HepG2 (cell line): ENCODE data around the gene CDH22. TPM values are rescaled to one million over a fixed set of nuclear protein-coding genes. Genes with fewer than 3 reads are reported as not detected.

Experiments
- HNRNPH1 ChIP-seq: fragments of 200-400 bp; formaldehyde crosslinking; optimal IDR thresholded peaks from 2 replicates; pipeline ENCODE3; 2017; ENCODE audit warnings: mild to moderate bottlenecking, low read depth, low read length
- REPIN1 ChIP-seq: sonication (generic); formaldehyde crosslinking; IDR thresholded peaks from 2 replicates; pipeline ENCODE4 v1.8.0; 2022; ENCODE audit warnings: missing genetic modification reagents, low read depth, mild to moderate bottlenecking, borderline replicate concordance
- SMC3 ChIP-seq: IDR thresholded peaks from 2 replicates; pipeline ENCODE4 v1.6.1; 2011; ENCODE audit warnings: low read length, improper control_type of control experiment
- TP53 ChIP-seq: sonication (generic); formaldehyde crosslinking; conservative IDR thresholded peaks from 2 replicates; pipeline ENCODE4 v1.4.0; 2020; ENCODE audit warnings: missing genetic modification reagents
- ZNF501 ChIP-seq: sonication (generic); formaldehyde crosslinking; IDR thresholded peaks from 2 replicates; pipeline ENCODE4 v1.5.1; 2020; ENCODE audit warnings: mild to moderate bottlenecking, moderate library complexity, missing genetic modification reagents
- polyA plus RNA-seq, 8 experiments: library from polyadenylated mRNA; depleted of rRNA in 3 of 8; stranded (reverse) in 7 of 8; unstranded in 1 of 8; fragments of >200 nt; fragmentation: Illumina TruSeq in 4 of 8; extraction: Trizol in 4 of 8; gene quantifications; 2 replicates each; pipeline versions ENCODE4 v1.2.1 to v1.2.3, GENCODE V29; 2011 to 2016; ENCODE audit warnings: low read depth in 4 of 8, missing spikeins in 1 of 8, mixed read lengths in 1 of 8; ENCODE audit not compliant: insufficient read depth in 1 of 8
- total RNA-seq, 5 experiments: library from RNA; depleted of rRNA; stranded (reverse); fragments of >200 nt; fragmentation: Illumina TruSeq; extraction: Trizol; gene quantifications; 2 replicates each; pipeline ENCODE4 v1.2.3, GENCODE V29; 2016; ENCODE audit warnings: low read depth in 1 of 5
- TF ChIP-seq, protein P1 (sequence below): sonication (generic); formaldehyde crosslinking; IDR thresholded peaks from 2 replicates; pipeline ENCODE4 v1.4.0; 2020; ENCODE audit warnings: missing genetic modification reagents
- TF ChIP-seq, protein P2 (sequence below): sonication (generic); formaldehyde crosslinking; IDR thresholded peaks from 2 replicates; pipeline ENCODE4 v1.9.0; 2021; ENCODE audit warnings: mild to moderate bottlenecking, missing genetic modification reagents
- TF ChIP-seq, protein P3 (sequence below): sonication (generic); formaldehyde crosslinking; IDR thresholded peaks from 2 replicates; pipeline ENCODE4 v1.8.0; 2022; ENCODE audit warnings: missing genetic modification reagents, low read depth, mild to moderate bottlenecking, borderline replicate concordance
- TF ChIP-seq, protein P4 (sequence below): sonication (generic); formaldehyde crosslinking; IDR thresholded peaks from one replicate; pipeline ENCODE4 v1.5.1; 2020; ENCODE audit warnings: mild to moderate bottlenecking, missing genetic modification reagents; ENCODE audit errors: not compliant biosample characterization

The CDH22 gene
- total and polyA plus RNA-seq, 2 of the 13 experiments (the other 11 are each of a cell fraction or from before 2014, with no cell fraction given) = not detected

DNA sequence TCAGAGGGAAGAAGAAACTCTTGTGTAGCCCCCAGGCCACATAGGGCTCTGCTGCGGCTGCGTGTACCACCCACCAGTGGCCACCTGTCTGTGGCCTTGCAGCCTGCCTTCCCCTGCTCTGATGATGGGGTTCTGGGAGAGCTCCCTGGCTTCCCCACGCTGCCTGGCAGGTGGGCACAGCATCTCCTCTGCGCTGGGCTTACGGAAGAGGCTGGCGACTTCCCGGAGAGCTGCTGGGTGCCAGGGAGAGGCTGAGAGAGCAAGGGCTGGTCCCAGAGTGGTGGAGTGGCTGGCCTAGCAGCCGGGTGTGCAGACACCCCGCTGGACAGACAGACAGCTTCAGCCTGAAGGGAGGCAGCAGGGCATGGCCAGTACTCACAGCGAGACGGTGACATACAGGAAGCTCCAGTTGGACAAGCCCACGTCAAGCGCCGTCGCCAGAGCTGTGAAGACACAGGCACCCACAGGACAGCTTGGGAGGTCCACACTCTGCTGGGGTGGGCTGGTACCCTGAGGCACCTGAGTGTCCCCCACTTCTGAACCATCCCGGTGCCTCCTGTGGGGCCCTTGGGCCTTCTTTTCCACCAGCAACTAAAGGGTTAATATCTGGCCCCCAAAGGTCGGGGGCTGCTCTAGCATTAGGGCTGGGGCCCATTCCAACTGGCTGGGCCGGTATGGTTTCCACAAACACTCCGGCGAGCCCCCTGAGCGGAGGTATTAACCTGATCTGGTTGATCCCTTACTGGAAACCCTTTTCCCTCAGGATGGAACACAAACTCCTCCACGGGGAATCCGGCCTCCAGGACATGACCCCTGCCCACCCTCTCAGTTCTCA, 48.1 kb upstream of the CDH22 start (continued):
- TF ChIP-seq, protein P1, sequence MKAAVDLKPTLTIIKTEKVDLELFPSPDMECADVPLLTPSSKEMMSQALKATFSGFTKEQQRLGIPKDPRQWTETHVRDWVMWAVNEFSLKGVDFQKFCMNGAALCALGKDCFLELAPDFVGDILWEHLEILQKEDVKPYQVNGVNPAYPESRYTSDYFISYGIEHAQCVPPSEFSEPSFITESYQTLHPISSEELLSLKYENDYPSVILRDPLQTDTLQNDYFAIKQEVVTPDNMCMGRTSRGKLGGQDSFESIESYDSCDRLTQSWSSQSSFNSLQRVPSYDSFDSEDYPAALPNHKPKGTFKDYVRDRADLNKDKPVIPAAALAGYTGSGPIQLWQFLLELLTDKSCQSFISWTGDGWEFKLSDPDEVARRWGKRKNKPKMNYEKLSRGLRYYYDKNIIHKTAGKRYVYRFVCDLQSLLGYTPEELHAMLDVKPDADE (CRISPR knock-in tag) = no peak
- TF ChIP-seq, protein P2, sequence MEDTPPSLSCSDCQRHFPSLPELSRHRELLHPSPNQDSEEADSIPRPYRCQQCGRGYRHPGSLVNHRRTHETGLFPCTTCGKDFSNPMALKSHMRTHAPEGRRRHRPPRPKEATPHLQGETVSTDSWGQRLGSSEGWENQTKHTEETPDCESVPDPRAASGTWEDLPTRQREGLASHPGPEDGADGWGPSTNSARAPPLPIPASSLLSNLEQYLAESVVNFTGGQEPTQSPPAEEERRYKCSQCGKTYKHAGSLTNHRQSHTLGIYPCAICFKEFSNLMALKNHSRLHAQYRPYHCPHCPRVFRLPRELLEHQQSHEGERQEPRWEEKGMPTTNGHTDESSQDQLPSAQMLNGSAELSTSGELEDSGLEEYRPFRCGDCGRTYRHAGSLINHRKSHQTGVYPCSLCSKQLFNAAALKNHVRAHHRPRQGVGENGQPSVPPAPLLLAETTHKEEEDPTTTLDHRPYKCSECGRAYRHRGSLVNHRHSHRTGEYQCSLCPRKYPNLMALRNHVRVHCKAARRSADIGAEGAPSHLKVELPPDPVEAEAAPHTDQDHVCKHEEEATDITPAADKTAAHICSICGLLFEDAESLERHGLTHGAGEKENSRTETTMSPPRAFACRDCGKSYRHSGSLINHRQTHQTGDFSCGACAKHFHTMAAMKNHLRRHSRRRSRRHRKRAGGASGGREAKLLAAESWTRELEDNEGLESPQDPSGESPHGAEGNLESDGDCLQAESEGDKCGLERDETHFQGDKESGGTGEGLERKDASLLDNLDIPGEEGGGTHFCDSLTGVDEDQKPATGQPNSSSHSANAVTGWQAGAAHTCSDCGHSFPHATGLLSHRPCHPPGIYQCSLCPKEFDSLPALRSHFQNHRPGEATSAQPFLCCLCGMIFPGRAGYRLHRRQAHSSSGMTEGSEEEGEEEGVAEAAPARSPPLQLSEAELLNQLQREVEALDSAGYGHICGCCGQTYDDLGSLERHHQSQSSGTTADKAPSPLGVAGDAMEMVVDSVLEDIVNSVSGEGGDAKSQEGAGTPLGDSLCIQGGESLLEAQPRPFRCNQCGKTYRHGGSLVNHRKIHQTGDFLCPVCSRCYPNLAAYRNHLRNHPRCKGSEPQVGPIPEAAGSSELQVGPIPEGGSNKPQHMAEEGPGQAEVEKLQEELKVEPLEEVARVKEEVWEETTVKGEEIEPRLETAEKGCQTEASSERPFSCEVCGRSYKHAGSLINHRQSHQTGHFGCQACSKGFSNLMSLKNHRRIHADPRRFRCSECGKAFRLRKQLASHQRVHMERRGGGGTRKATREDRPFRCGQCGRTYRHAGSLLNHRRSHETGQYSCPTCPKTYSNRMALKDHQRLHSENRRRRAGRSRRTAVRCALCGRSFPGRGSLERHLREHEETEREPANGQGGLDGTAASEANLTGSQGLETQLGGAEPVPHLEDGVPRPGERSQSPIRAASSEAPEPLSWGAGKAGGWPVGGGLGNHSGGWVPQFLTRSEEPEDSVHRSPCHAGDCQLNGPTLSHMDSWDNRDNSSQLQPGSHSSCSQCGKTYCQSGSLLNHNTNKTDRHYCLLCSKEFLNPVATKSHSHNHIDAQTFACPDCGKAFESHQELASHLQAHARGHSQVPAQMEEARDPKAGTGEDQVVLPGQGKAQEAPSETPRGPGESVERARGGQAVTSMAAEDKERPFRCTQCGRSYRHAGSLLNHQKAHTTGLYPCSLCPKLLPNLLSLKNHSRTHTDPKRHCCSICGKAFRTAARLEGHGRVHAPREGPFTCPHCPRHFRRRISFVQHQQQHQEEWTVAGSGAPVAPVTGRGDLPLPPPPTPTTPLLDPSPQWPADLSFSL (CRISPR knock-in tag) = no peak
- no peak for TF ChIP-seq REPIN1 (CRISPR knock-in tag)
- TF ChIP-seq ZNF501 (CRISPR knock-in tag) = no peak
- no peak for TF ChIP-seq SMC3
- TF ChIP-seq, protein P3, sequence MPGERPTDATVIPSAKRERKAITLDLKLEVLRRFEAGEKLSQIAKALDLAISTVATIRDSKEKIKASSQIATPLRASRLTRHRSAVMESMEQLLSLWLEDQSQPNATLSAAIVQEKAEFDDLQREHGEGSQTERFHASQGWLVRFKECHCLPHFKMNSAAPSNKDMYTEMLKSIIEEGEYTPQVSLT (CRISPR knock-in tag) = no peak
- TF ChIP-seq HNRNPH1 = peak; percentile 13
- TF ChIP-seq TP53 = no peak
- TF ChIP-seq, protein P4, sequence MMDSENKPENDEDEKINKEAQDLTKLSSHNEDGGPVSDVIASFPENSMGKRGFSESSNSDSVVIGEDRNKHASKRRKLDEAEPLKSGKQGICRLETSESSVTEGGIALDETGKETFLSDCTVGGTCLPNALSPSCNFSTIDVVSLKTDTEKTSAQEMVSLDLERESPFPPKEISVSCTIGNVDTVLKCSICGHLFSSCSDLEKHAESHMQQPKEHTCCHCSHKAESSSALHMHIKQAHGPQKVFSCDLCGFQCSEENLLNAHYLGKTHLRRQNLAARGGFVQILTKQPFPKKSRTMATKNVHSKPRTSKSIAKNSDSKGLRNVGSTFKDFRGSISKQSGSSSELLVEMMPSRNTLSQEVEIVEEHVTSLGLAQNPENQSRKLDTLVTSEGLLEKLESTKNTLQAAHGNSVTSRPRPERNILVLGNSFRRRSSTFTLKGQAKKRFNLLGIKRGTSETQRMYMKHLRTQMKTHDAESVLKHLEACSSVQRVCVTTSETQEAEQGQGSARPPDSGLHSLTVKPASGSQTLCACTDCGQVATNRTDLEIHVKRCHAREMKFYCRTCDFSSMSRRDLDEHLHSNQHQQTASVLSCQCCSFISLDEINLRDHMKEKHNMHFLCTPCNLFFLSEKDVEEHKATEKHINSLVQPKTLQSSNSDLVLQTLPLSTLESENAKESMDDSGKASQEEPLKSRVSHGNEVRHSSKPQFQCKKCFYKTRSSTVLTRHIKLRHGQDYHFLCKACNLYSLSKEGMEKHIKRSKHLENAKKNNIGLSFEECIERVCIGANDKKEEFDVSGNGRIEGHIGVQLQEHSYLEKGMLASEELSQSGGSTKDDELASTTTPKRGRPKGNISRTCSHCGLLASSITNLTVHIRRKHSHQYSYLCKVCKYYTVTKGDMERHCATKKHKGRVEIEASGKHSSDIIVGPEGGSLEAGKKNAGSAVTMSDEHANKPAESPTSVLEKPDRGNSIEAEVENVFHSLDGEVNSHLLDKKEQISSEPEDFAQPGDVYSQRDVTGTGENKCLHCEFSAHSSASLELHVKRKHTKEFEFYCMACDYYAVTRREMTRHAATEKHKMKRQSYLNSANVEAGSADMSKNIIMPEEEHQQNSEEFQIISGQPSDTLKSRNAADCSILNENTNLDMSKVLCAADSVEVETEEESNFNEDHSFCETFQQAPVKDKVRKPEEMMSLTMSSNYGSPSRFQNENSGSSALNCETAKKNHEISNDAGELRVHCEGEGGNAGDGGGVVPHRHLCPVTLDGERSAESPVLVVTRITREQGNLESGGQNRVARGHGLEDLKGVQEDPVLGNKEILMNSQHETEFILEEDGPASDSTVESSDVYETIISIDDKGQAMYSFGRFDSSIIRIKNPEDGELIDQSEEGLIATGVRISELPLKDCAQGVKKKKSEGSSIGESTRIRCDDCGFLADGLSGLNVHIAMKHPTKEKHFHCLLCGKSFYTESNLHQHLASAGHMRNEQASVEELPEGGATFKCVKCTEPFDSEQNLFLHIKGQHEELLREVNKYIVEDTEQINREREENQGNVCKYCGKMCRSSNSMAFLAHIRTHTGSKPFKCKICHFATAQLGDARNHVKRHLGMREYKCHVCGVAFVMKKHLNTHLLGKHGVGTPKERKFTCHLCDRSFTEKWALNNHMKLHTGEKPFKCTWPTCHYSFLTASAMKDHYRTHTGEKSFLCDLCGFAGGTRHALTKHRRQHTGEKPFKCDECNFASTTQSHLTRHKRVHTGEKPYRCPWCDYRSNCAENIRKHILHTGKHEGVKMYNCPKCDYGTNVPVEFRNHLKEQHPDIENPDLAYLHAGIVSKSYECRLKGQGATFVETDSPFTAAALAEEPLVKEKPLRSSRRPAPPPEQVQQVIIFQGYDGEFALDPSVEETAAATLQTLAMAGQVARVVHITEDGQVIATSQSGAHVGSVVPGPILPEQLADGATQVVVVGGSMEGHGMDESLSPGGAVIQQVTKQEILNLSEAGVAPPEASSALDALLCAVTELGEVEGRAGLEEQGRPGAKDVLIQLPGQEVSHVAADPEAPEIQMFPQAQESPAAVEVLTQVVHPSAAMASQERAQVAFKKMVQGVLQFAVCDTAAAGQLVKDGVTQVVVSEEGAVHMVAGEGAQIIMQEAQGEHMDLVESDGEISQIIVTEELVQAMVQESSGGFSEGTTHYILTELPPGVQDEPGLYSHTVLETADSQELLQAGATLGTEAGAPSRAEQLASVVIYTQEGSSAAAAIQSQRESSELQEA = no peak
